Esophagus squamous epithelium (tissue), 4 donors: ENCODE data around the gene MYL2.

Experiments
- POLR2A ChIP-seq, 4 donors: fragments of 450-650 bp; IDR thresholded peaks; one replicate each; pipeline ENCODE4 v1.6.1; 2017; ENCODE audit warnings: antibody characterized with exemption in 4 of 4, mild to moderate bottlenecking in 4 of 4, moderate library complexity in 3 of 4
- TF ChIP-seq, protein P1 (sequence below), 6 experiments: fragments of 450-650 bp in 4 of 6; fragments of 200-600 bp in 2 of 6; sonication (generic) in 2 of 6; IDR thresholded peaks; one replicate each; pipeline ENCODE4 v1.5.1; 2016 to 2019; ENCODE audit warnings: antibody characterized with exemption in 6 of 6, mild to moderate bottlenecking in 4 of 6, moderate library complexity in 4 of 6

- TF ChIP-seq POLR2A (IDR thresholded peaks at IDR 0.05) = no peak
- TF ChIP-seq, protein P1, sequence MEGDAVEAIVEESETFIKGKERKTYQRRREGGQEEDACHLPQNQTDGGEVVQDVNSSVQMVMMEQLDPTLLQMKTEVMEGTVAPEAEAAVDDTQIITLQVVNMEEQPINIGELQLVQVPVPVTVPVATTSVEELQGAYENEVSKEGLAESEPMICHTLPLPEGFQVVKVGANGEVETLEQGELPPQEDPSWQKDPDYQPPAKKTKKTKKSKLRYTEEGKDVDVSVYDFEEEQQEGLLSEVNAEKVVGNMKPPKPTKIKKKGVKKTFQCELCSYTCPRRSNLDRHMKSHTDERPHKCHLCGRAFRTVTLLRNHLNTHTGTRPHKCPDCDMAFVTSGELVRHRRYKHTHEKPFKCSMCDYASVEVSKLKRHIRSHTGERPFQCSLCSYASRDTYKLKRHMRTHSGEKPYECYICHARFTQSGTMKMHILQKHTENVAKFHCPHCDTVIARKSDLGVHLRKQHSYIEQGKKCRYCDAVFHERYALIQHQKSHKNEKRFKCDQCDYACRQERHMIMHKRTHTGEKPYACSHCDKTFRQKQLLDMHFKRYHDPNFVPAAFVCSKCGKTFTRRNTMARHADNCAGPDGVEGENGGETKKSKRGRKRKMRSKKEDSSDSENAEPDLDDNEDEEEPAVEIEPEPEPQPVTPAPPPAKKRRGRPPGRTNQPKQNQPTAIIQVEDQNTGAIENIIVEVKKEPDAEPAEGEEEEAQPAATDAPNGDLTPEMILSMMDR (IDR thresholded peaks at IDR 0.05) = no peak
Observed at GRCh38 chr12:110880651-110881050, 39.7 kb downstream of the MYL2 start.
